GM19238 (cell line): ENCODE measurements around the gene STXBP4.

Experiments
- DNase-seq: peaks from one replicate; pipeline ENCODE4 v3.0.0; 2011; ENCODE audit warnings: low spot score; ENCODE audit not compliant: insufficient read length

STXBP4 gene

DNA sequence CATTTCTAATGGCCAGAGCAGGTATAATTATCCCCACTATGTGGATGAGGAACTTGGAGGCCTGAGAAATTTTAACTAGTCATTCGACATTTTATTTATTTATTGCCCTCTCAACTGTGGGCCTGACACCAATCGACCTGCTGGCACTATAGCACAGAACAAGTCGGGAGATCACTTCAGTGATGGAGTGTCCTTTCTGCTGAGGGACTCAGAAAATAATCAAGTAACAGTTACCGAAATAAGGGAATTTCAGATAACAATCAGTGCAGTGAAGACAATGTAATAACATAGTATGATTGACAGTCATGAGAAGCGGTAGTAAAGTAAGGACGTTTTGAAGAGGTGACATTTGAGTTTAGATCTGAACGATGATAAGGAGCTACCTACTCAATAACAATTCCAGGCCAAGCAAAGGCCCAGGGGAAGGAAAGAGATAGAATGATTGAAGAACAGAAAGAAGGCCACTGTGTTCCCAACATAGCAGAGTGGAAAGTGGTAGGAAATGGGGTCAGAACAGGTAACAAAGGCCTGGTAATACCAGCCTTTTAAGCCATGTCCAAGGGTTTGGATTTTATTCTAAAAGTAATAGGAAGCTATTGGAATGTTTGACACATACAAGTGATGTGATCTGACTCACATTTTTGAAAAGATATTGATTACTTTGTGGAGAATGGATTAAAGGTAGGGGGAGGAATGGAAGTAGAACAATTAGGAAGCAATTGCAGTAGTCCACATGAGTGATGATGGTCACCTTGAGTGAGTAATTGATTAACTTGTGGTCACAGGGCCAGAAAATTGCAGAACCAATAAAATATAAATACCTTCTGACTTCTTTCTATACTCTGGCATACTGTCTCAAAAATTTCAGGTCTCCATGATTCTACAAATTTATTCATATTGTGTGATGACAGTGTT, 1.4 kb downstream of the STXBP4 start:
- DNase-seq, result no peak

DNA sequence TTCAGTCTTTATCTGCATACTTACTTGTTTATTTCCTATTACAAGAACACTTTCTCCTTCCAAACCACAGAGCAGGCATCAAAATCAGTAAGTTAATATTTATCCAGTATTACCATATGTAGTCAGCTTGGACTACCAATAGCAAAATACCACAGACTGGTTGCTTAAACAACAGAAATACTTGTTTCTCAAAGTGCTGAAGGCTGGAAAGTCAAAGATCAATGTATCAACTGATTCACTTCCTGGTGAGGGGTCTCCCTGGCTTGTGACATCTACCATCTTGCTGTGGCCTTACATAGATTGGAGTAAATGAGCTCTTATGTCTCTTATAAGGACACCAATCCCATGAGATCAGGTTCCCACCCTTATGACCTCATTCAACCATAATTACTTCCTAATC, 2.6 kb downstream of the STXBP4 start:
- DNase-seq, result no peak

DNA sequence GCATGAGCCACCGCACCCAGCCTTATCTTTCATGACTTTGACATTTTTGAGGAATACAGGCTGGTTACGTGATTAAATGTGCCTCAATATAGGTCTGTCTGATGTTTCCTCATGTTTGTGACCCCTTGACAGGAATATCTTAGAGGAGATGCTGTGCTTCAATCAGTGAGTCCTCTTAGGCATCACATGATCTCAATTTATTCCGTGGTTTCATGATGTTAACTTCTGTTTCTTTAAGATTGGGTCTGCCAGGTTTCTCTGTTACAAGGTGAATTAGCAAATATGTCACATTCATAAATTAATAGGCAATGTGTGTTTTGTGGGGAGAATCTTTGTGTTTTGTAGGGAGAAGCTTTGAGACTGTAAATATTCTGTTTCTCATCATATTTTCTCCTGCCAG, 3.3 kb downstream of the STXBP4 start:
- DNase-seq, result no peak

DNA sequence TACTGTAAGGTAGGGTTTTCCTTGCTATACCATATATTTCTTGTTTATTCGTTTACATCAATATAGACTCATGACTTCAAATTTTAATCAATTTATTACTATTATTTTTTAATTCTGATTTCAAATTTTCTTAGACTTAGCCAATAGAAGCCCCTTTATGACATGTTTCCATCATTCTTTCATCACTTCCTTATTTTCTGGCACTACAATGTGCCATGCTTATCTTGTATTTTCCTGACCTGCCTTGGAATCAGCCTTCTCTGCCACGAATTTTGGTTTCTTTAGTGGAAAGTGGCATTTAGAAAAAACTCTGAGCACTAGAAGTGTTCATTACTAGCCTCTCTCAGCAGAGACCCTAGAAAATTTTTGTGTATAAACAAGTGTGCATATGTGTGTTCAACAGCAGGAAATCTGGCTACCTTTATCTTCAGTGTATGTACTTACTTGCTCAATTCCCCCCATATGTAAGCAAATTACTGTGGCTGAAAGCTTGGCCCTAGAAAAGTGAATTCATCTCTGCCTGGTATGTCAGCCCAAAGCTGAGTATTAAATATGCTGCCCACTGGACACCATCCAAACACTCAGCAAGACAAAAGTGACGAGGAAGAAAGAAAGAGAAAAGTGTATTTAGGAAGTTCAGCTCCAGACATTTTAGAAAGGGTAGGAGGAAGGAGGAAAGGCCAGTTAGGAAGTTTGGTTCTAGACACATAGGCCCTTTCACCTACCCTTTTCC, 4.0 kb downstream of the STXBP4 start:
- no peak for DNase-seq

DNA sequence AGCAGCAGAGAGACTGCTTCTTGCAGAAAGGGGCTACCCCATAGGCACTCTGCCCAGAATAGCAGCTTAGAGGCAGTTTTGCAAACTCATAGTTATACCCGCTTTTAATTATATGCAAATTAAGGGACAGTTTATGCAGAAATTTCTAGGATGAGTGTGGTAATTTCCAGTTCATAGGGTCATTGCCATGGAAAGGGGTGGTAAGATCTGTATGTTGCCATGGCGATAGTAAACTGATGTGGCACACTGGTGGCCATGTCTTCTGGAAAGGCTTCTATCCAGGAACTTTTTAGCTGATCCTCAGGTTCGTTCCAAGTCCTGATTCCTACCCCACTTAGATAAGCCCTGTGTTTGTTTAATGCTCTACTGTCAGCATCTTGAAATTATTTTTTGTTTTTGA, 6.2 kb downstream of the STXBP4 start:
- DNase-seq, result no peak

DNA sequence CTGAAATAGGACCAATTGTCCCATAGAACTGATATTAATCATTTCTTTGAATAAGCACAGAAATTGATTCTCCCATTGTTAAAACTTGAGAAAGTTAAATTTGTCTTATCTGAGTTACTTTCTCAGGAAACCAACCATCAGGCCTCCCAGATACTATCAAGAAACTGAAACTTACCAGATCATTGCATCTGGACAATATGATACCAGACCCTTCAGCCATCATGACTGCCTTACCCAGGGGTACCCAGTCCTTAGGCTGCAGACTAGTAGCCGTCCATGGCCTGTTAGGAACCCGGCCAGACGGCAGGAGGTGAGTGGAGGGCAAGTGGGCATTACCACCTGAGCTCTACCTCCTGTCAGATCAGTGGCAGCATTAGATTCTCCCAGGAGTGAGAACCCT, 7.8 kb downstream of the STXBP4 start:
- DNase-seq, result no peak

DNA sequence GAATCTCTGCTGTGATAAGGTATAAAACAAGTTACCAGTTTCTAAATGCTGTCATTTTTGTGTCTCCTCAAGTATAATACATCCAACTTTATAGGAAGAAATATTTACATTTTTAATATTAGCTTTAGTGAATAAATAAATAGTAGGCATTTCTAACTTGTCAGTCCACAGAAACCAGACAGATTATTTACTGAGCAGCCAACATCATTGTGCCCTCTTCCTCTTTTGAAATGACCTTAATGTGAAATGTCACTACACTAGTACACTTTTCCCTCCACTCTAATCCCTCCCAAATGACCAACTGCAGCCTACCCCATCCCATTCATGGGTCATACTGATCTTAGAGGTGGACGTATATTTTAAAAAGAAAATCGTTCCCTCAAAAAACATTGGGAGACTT, 9.2 kb downstream of the STXBP4 start:
- no peak for DNase-seq

DNA sequence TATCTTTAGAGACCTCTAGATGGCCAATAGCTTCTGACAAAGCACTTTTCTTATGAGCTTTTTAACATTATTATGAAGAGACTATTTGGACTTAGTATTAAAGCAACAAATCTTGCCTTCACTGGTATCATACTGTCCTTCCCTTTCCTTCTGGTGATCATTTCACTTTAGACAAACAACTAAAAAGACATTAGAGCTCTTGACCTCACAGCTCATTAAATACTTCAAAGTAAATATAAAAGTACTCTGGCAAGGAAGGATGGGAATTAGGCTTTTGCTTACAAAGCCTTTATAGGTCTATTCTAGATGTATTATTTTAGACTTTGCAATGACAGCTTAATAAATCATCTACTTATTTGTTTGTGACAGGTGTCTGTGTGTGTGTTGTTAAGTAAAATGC, 11.1 kb downstream of the STXBP4 start:
- no peak for DNase-seq

DNA sequence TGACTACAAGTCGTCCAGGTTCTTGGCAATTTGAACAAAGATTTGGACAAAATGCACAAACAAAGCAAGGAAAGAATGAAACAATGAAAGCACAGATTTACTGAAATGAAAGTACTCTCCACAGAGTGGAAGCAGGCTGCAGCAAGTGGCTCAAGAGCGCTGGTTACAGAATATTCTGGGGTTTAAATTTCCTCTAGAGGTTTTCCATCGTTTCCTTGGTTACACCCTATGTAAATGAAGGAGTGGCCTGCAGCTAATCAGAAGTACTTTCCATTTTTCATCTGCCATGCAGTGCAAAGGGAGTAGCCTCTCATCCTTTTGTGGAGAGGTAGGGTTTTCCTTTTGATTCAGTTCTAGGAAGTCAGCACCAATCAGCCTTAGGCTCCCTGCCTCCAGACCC, 11.8 kb downstream of the STXBP4 start:
- DNase-seq, result no peak

DNA sequence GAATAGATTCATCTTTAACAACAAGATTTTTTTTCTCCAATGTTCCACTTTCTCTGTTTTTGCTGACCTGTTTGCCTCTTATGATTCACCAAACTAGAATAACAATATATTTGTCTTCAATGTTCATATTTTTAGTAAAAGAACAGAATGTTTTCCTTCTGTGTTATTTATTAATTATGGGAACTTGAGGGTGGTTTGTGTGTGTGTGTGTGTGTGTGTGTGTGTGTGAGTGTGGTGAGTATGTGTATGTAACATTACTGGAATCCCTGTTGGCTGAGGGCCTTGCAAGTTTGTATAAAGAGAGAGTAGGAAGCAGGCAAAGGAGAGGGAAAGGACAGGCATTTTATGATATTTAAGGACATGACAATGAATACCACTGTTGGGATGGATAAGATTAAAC, 13.8 kb downstream of the STXBP4 start:
- DNase-seq, result no peak

DNA sequence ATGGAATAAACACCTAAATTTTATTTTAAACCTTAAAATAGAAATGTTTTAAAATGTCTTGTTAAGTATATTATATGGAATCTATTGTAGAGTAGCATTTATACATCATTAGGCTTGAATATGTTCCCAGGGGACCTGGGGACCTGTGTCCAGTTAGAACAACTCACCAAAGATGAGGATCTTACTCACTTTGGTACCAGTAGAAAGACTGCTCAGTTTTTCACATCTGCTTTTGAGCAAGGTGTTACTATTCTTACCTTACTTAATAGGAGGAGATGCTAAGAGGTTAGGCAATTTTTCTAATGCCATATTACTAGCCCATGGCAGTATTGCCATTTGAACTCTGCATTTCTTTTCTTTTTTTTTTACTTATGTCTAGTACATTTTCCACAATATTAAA, 14.7 kb downstream of the STXBP4 start:
- no peak for DNase-seq

DNA sequence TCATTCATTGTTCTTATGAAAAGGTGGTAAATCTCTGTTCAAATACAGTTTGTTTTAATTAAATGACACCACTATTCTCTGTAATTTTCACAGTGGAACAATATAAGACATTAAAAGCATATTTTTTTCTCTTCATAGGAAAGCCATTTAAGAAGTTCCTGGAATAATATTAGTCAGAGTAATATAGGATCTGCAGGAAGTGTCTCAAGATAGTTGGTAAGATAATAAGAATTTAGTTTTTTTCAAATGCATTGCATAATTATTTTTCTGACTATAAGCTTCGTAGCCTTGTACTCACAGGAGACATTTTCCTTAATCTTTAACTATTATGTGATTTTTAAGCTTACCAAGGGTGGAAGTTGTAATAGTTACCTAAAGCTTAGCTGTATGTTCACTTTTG, 16.9 kb downstream of the STXBP4 start:
- DNase-seq, result no peak

DNA sequence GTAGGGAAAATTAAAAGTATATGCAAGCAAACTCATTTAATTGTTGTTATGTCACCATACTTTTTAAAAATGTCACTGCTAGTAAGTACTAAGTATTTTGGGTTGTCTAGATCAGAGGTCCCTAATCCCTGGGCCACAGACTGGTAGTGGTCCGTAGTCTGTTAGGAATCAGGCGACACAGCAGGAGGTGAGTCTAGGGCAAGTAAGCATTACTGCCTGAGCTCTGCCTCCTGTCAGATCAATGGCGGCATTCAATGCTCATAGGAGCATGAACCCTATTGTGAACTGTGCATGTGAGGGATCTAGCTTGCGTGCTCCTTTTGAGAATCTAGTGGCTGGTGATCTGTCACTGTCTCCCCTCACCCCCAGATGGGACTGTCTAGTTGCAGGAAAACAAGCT, 21.6 kb downstream of the STXBP4 start:
- DNase-seq, result no peak

DNA sequence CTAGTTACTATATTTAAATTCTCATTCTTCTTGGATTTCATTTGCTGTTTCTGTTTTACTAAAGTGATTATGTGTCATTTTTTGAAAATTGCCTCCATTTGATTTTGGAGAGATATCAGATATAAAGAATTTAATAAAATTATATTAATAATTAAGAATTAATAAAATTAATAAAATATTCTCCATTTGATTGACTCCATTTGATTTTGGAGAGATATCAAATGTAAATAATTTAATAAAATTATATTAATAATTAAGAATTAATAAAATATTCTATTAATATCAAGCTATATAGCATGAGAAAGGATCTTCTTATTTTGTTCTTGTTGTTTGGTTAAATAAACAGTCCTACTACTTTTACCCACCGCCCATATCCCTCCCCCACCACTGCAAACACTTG, 23.0 kb downstream of the STXBP4 start:
- DNase-seq, result no peak

DNA sequence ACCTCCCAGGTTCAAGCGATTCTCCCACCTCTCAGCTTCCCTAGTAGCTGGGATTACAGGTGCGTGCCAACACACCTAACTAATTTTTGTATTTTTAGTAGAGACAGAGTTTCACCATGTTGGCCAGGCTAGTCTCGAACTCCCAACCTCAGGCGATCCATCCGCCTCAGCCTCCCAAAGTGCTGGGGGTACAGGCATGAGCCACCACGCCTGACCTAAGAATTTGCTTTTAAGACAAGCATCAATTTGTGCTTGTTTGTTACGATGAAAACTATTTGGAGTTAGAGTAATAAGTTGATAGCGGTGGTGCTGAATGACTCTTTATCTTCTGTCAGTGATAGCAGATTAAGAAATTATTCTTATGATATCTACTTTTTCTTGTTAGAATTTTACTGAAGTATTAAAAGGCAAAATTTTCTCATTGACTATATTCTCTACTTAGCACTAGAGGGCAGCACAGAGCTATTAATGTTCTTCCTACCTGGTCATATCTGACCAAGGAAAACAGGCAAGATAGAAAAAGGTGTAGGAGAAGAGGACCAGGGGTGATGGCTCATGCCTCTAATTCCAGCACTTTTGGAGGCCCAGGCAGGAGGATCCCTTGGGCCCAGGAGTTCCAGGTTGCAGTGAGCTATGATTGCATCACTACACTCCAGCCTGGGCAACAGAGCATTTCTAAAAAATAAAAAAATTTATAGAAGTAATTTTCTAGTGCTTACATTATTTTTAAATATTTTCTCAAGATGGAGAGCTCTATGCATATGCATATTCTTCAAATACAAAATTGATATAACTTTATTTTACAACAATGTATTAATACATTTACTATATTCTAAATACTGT, 24.5 kb downstream of the STXBP4 start:
- no peak for DNase-seq

DNA sequence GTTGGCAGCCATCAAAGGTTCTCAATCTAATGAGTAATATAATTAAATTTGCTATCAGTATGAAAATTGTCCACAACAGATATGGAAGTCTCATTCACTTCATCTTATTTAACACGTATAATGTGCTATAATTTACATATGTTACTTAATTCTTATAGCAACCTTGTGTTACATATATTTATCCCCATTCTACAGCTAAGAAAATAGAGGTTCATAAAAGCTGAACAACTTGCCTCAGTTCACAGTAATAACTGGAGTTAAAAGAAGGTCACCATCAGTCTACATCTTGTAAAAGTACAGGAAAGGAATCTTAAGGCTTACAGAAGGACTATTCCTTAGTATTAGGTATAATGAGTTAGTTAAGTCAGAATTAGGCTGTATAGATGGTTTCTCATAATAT, 27.9 kb downstream of the STXBP4 start:
- no peak for DNase-seq

DNA sequence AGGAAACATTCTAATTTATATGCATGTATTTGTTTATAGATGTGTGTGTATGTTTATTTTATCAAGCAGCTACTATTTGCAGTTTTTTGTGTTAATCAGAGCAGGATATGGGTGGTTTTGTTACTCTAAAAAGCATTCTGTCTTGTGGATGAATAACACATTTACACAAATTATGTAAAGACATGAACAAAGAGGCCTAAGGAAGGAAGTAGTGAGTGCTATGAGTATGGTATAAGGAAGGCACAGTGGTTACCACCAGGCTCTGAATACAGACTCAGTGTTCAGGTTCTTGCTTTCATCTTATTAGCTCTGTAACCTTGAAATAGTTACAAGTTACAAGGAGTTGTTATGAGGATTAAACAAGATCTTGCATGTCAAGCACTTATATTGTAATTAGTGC, 33.9 kb downstream of the STXBP4 start:
- DNase-seq, result no peak

DNA sequence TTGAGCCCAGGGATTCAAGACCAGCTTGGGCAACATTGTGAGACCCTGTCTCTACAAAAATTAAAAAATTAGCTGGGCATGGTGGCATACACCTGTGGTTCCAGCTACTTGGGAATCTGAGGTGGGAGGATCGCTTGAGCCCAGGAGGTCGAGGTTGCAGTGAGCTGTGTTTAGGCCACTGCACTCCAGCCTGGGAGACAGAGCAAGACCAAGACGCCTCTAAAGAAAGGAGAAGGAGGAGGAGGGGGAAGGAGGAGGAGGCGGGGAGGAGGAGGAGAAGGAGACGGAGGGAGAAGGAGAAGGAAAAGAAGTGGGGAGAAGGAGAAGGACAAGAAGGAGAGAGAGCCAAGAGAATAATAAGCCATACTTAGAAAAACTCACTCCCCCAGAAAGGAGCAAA, 35.9 kb downstream of the STXBP4 start:
- DNase-seq, result no peak

DNA sequence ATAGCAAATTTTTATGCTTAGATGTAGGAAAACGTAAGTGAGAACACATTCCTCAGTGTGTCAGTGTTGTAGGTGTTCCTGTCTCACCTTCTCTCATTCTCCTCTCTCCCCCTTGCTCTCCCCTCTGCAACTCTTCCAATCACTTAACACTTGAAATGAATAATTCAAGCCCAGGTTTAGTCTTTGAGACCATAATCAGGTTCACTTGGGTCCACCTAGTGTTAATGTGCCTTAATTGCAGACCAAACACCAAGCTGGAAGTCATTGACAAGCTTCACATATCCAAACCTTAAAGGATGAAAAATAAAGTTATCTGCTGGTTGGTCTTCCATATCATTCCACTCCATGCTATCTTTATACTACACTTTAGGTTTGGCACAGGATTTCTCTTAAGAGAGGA, 37.0 kb downstream of the STXBP4 start:
- DNase-seq, result no peak

DNA sequence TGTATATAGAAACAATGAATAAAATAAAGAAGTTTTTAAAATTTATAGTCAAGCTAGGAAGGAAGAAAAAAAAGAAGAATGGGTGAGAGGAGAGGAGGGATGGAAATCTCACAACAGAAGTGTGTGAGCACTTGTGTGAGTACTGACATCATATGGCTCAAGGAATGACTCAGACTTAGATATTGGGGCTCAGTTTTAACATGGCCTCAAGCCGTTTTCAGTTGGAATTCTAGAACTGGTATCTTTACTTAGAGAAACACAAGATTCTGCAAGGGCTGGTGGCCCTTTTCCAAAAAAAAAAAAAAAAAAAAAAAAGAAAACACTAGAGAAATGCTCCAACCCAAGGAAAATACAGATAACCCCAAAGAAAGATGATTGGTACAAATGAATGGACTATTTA, 55.1 kb downstream of the STXBP4 start:
- no peak for DNase-seq

DNA sequence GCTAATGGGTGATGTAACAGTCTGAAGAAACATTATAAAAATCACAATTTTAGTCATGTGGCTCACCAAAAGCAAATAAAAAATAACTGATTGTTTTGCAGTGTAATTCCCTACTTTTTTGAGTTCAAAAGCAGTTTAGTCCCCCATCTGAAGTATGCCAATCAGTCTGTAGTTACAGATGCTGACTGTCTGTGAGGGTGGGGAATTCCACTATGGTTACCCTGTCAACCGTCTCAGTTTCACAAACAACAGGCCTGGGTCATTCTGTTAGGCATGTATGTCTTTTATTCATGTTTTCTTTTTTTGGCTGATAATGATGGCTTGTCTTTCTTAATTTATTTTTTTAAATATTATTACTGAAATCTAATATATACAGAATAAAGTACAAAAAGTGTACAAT, 69.3 kb downstream of the STXBP4 start:
- peak; percentile 2 for DNase-seq

DNA sequence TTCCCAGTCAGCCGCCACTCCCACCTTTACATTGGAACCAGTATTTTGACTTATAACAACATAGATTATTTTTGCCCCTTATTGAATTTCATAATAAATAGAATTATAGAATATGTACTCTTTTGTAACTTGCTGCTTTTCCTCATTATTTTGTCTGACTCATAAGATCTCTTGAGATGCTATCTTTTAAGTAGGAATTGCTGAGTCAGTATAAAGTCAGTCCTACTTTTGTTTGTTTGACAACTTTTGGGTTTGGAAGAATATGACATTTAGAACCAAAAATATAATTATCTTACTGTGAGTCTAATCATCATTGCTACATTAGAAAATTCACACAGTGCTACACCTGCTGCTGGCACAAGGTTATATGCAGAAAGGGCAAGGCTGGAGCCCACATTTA, 69.7 kb downstream of the STXBP4 start:
- no peak for DNase-seq
